ENCODE measurements around the gene LRP2.

Gene LRP2

DNA sequence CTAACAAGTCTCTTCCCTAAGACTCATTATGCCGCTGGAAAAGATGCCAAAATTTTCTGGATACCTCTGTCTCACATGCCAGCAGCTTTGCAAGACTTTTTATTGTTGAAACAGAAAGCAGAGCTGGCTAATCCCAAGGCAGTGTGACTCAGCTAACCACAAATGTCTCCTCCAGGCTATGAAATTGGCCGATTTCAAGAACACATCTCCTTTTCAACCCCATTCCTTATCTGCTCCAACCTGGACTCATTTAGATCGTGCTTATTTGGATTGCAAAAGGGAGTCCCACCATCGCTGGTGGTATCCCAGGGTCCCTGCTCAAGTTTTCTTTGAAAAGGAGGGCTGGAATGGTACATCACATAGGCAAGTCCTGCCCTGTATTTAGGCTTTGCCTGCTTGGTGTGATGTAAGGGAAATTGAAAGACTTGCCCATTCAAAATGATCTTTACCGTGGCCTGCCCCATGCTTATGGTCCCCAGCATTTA lies 266.7 kb downstream of the LRP2 start:
- DNase-seq (ENCODE audit: low read depth), result no peak
- no peak overlapping the region for H3K4me3 ChIP-seq (ENCODE audit: low read depth, low read length)
- TF ChIP-seq, protein P1, sequence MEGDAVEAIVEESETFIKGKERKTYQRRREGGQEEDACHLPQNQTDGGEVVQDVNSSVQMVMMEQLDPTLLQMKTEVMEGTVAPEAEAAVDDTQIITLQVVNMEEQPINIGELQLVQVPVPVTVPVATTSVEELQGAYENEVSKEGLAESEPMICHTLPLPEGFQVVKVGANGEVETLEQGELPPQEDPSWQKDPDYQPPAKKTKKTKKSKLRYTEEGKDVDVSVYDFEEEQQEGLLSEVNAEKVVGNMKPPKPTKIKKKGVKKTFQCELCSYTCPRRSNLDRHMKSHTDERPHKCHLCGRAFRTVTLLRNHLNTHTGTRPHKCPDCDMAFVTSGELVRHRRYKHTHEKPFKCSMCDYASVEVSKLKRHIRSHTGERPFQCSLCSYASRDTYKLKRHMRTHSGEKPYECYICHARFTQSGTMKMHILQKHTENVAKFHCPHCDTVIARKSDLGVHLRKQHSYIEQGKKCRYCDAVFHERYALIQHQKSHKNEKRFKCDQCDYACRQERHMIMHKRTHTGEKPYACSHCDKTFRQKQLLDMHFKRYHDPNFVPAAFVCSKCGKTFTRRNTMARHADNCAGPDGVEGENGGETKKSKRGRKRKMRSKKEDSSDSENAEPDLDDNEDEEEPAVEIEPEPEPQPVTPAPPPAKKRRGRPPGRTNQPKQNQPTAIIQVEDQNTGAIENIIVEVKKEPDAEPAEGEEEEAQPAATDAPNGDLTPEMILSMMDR (IDR thresholded peaks at IDR 0.05; ENCODE audit: insufficient read depth, low read depth, low read length, missing control alignments), result no peak

DNA sequence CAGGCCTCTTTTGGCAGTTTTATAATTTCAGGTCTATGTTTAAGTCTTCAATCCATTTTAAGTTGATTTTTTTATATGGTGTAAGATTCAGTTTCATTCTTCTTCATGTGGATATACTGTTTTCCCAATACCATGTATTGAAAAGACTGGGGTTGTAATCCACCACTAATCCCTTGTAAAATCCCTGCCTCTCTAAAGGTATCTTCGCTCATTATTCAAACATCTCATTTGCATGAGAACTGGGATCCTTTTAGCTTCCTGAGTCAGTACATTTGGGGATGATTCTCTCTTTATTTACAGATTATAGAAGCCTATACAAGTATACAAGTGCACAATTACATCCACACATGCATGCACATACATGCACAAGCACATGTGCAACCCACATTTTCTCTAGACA lies 267.7 kb downstream of the LRP2 start:
- TF ChIP-seq, protein P1 (IDR thresholded peaks at IDR 0.05; ENCODE audit: insufficient read depth, low read depth, low read length, missing control alignments), result no peak
- no peak for DNase-seq (ENCODE audit: low read depth)
- H3K4me3 ChIP-seq (ENCODE audit: low read depth, low read length), result no peak overlapping the region

DNA sequence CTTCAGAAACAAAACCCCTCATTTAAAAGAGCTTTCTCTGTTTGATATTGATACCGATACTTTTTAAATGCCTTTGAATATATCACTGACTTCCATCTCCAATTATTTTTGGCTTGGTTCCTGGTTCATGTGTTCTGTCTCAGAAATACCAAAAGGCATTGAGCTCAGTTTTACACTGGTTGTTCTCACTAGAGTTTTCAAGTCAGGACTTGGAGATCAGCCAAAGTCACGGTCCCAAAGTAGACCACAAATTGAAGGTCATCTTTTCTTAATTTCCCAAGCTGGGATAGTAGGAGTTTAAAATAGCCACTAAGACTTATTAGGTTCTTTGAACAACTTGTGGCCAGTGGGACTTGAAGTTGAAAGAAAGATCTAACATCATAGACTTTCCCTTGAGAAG lies 268.8 kb downstream of the LRP2 start:
- TF ChIP-seq, protein P1 (IDR thresholded peaks at IDR 0.05; ENCODE audit: insufficient read depth, low read depth, low read length, missing control alignments), result no peak
- no peak overlapping the region for H3K4me3 ChIP-seq (ENCODE audit: low read depth, low read length)
- DNase-seq (ENCODE audit: low read depth), result no peak

DNA sequence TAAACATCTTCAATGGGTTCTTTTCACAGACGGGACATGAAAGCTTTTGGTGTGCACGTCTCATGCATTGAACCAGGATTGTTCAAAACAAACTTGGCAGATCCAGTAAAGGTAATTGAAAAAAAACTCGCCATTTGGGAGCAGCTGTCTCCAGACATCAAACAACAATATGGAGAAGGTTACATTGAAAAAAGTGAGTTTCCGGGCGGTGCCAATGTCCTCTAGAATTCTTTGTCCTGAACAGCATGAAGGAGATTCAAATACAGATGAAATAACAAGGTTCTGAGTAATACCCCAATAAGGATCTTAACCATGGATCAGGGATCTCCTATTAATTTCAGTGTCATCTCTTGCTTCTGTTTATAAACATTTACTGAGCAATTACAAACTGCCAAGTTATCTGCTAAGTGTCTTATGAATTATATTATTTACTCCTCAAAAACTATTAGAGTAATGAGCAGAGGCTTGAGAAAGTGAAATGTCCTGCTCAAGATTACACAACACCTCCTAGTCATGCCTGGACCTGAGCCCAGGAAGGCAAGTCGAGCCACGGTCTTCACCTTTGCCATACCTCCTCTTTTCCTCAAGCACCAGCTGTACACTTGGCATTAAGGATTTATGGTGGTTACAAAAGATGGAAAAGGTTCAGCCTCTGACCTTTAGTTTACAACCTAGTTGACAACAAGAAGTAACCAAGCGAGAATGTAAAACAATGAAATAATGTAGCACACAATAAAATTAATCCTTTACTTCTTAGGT lies 270.4 kb downstream of the LRP2 start:
- H3K4me3 ChIP-seq (ENCODE audit: low read depth, low read length), result no peak overlapping the region
- TF ChIP-seq, protein P1 (IDR thresholded peaks at IDR 0.05; ENCODE audit: insufficient read depth, low read depth, low read length, missing control alignments), result no peak
- DNase-seq (ENCODE audit: low read depth), result no peak

DNA sequence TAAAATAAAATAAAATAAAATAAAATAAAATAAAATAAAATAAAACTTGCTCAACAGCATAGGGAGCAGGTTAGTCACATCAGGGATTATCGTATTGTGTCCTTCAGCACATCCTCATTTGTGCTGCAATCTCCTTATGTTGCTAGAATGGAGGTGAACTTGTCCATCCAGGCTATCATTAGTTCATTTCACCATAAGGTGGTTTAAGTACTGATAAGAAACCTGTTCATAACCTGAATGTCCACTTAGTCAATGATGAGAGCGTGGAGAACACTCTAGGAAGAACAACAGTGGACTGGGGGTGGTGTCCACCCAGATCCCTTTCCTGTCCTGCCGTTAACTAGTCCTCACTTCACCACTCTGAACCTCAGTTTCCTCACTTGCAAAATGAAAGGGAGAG lies 271.1 kb downstream of the LRP2 start:
- DNase-seq (ENCODE audit: low read depth), result no peak
- H3K4me3 ChIP-seq (ENCODE audit: low read depth, low read length), result no peak overlapping the region
- TF ChIP-seq, protein P1 (IDR thresholded peaks at IDR 0.05; ENCODE audit: insufficient read depth, low read depth, low read length, missing control alignments), result no peak

DNA sequence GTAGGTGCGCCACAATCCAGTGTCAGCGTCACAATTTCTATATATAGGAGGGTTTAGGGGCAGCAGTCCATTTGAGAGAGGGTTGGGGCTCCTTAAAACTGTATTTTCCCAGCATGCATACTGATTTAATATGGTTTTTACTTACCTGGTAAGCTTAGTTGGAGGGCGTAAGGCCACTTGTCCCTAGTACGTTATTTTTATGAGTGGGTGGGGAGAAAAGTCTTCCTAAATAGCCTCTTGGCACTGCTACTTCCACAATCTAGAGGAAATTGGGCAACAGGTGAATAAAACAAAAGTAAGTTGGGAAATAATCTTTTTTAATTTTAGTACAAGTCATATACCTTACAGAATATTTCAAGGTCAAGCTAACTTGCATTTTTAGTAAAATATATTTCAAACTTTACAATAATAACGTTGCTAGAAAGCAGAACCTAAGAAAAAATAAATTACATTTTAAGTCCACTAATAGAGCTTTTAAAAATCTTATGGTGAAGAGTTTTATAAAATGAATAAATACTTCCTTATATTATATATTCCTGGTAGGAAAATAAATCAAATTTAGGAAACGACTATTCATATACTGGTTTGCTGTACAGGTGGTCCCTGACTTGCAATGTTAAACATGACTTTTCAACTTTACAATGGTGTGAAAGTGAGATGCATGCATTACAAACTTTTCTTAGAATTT lies 272.1 kb downstream of the LRP2 start:
- DNase-seq (ENCODE audit: low read depth), result no peak
- no peak overlapping the region for H3K4me3 ChIP-seq (ENCODE audit: low read depth, low read length)
- TF ChIP-seq, protein P1 (IDR thresholded peaks at IDR 0.05; ENCODE audit: insufficient read depth, low read depth, low read length, missing control alignments), result no peak
